ENCODE results near the gene SCAPER. TPM values are rescaled to one million over a fixed set of nuclear protein-coding genes. Genes with fewer than 3 reads are reported as not detected.
A peak's percentile ranks its signal among the peaks of the same experiment; 100 is the strongest.
"Not testable (repeated sequence)": the region's sequence is repeated elsewhere in the genome, so short reads cannot be mapped to it uniquely, and the experiment has no call there.

Gene SCAPER
- total RNA-seq, 1 experiment from 2014 or later = 10.3 TPM

GRCh38 chr15:76875911-76876310 lies 29.2 kb downstream of the SCAPER start (continued):
- no peak for TF ChIP-seq ATF6 (CRISPR knock-in tag; IDR thresholded peaks at IDR 0.05)
- TF ChIP-seq FOXK1 (CRISPR knock-in tag; IDR thresholded peaks at IDR 0.05) = no peak
- no peak for TF ChIP-seq SMAD3 (CRISPR knock-in tag; IDR thresholded peaks at IDR 0.05; ENCODE audit: borderline replicate concordance)
- TF ChIP-seq E2F5 (CRISPR knock-in tag; IDR thresholded peaks at IDR 0.05) = no peak
- no peak for TF ChIP-seq ZNF671 (CRISPR knock-in tag; IDR thresholded peaks at IDR 0.05)
- TF ChIP-seq TCF7 (CRISPR knock-in tag; IDR thresholded peaks at IDR 0.05; ENCODE audit: low read depth) = no peak

- H3K4me3 Mint-ChIP-seq; H3K4me1 Mint-ChIP-seq; H3K27me3 Mint-ChIP-seq (ENCODE audit: low read depth); DNase-seq (ENCODE audit: low spot score); H3K36me3 Mint-ChIP-seq; CTCF ChIA-PET; H3K9me3 Mint-ChIP-seq; H3K27ac Mint-ChIP-seq; ATAC-seq; POLR2A ChIA-PET: not testable (repeated sequence)
Measured at GRCh38 chr15:76873066-76873465, 32.1 kb downstream of the SCAPER start.

GRCh38 chr15:76871930-76872329 lies 33.2 kb downstream of the SCAPER start:
- CTCF ChIA-PET = interaction anchor here (0.7 to 1.0 kb wide), 2 partner anchors 59 to 133 kb away, joined by 3 read pairs; no protein-coding TSS in a partner anchor
- no peak overlapping the region for H3K27ac Mint-ChIP-seq
- no peaks in the 10 kb centered on the region for H3K27me3 Mint-ChIP-seq (ENCODE audit: low read depth)
- POLR2A ChIA-PET = no interaction called here
- ATAC-seq (no peak), DNase-seq (ENCODE audit: low spot score) (no peak)
- H3K4me1 Mint-ChIP-seq = no peaks in the 10 kb centered on the region
- H3K36me3 Mint-ChIP-seq = peaks cover 3% of the 10 kb centered on the region
- TF ChIP-seq NR1H2 (CRISPR knock-in tag; IDR thresholded peaks at IDR 0.05) (no peak), NFATC4 (CRISPR knock-in tag; IDR thresholded peaks at IDR 0.05) (no peak)
- no peaks in the 10 kb centered on the region for H3K9me3 Mint-ChIP-seq
- H3K4me3 Mint-ChIP-seq = no peak overlapping the region

- TF ChIP-seq PRDM15 (CRISPR knock-in tag; IDR thresholded peaks at IDR 0.05) (no peak), FOXK1 (CRISPR knock-in tag; IDR thresholded peaks at IDR 0.05) (no peak), ZMAT4 (CRISPR knock-in tag; IDR thresholded peaks at IDR 0.05) (no peak)
- Mint-ChIP-seq H3K4me3 (no peak overlapping the region), H3K27me3 (ENCODE audit: low read depth) (no peaks in the 10 kb centered on the region), H3K36me3 (no peaks in the 10 kb centered on the region), H3K27ac (no peak overlapping the region), H3K4me1 (no peaks in the 10 kb centered on the region), H3K9me3 (no peaks in the 10 kb centered on the region)
- CTCF ChIA-PET = no interaction called here
- DNase-seq (ENCODE audit: low spot score) = no peak
- POLR2A ChIA-PET = no interaction called here
- no peak for ATAC-seq
Measured at GRCh38 chr15:76868740-76869139, 36.4 kb downstream of the SCAPER start.

- Mint-ChIP-seq H3K9me3 (no peaks in the 10 kb centered on the region), H3K36me3 (no peaks in the 10 kb centered on the region), H3K27me3 (ENCODE audit: low read depth) (no peaks in the 10 kb centered on the region), H3K27ac (no peak overlapping the region), H3K4me1 (no peaks in the 10 kb centered on the region), H3K4me3 (no peak overlapping the region)
- DNase-seq (ENCODE audit: low spot score) = no peak
- peak; percentile 37; the same call in 1 of the 2 replicates for TF ChIP-seq CTCF (IDR thresholded peaks at IDR 0.05)
- TF ChIP-seq GABPB1 (CRISPR knock-in tag; IDR thresholded peaks at IDR 0.05) = no peak
- ChIA-PET CTCF (interaction anchor here (0.5 kb wide), 1 partner anchor 532 kb away, joined by 4 read pairs; no protein-coding TSS in a partner anchor), POLR2A (no interaction called here)
- ATAC-seq = no peak
Measured at GRCh38 chr15:76866716-76867321, 38.3 kb downstream of the SCAPER start.

Measured in WTC11 (cell line).